HG02943 (cell line): ENCODE results near the gene DYNLL1.
"Not testable (repeated sequence)": the region's sequence is repeated elsewhere in the genome, so short reads cannot be mapped to it uniquely, and the experiment has no call there.

Experiments used
- ATAC-seq: cut with Tn5 transposase; IDR thresholded peaks from one replicate; pipeline ENCODE4 v1.9.1; 2021; ENCODE audit warnings: mild to moderate bottlenecking, low read depth, moderate library complexity; ENCODE audit not compliant: unreplicated experiment

DYNLL1 gene

DNA sequence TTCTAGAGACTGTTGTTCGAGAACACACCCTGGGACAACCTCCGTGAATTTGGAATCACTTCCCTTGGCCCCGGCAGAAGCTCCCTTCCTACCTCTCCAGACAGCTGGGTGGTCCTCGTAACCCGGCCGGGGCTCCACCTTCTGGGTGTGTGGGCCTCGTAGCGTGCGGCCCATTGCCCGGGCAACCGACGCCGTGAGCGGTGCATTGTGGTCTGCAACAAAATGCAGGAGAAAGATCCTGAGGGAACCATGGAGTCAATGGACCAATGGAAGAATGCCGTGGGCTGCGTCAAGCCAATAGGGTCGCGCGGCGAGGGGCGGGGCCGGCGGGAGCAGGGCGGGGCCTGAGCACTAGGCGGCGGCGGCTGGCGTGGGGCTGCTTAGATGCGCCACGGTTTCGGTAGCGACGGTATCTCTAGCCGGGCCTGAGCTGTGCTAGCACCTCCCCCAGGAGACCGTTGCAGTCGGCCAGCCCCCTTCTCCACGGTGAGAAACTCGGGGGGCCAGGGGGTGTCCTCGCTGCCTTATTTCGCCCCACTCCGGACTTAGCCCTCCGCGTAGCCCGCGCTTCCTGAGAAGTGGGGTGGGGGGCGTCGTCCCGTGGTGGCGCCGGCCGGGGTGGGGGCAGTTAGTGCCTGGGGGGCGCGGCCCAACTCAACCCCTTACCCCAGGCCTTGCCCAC, at the start of gene DYNLL1:
Gene DYNLL1, plus strand, starts transcription at position 383 of the 682 bp plus-strand sequence. CDS start 309 bp downstream, outside the sequence.
- ATAC-seq, result peak; percentile 86

GRCh38 chr12:120446844-120447178, 49.1 kb upstream of the DYNLL1 start:
- ATAC-seq, result peak; percentile 8

DNA sequence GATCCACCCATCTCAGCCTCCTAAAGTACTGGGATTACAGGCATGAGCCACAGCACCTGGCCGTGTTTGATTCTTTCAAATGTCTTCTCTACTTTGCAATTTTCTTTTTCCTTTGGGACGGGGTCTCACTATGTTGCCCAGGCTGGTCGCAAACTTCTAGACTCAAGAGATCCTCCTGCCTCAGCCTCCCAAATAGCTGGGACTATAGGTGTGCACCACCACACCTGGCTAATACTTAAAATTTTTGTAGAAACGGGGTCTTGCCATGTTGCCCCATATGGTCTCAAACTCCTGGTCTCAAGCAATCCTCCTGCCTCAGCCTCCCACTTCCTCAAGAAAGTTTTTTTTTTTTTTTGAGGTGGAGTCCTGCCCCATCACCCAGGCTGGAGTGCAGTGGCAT, 47.9 kb upstream of the DYNLL1 start:
- no peak for ATAC-seq

- ATAC-seq, result not testable (repeated sequence)
Observed at GRCh38 chr12:120452524-120452923, 43.4 kb upstream of the DYNLL1 start.

- ATAC-seq, result no peak
Observed at GRCh38 chr12:120453060-120453750, 42.7 kb upstream of the DYNLL1 start.

- ATAC-seq, result no peak
Observed at GRCh38 chr12:120453977-120454376, 41.9 kb upstream of the DYNLL1 start.

DNA sequence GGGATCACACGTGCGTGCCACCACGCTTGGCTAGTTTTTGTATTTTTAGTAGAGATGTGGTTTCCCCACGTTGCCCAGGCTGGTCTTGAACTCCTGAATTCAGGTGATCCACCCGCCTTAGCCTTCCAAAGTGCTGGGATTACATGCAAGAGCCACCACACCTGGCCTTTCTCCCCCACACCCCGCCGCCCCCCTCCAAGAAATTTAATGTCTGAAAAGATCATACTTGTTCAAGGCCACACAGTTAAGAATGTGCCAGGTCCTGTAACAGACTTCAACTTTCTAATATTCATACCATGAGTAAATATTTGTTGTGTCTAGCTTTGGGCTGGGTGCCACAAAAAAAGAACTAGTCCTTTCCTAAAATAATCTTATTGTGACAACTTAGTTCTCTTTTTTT, 40.6 kb upstream of the DYNLL1 start:
- ATAC-seq, result no peak

DNA sequence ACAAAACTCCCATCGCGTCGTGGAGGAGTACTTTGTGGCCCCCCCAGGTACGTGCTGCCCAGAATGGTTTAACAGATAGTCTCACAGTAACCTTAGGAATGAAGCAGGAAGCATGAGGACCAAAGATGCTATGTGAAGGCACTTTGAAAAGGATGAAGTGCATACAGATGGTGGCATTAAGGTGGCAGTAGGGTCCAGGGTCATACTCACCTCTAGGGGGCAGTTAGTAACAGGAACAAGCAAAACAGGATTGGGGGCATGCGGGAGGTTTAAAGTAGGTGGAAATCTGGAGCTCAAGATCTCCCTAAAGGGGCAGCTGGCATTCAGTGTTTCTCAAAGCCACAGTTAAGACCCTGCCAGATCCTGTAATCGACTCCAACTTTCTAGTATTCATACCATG, 38.8 kb upstream of the DYNLL1 start:
- ATAC-seq, result no peak

GRCh38 chr12:120460157-120460556, 35.8 kb upstream of the DYNLL1 start:
- ATAC-seq, result no peak

GRCh38 chr12:120462099-120462640, 33.7 kb upstream of the DYNLL1 start:
- ATAC-seq, result no peak

DNA sequence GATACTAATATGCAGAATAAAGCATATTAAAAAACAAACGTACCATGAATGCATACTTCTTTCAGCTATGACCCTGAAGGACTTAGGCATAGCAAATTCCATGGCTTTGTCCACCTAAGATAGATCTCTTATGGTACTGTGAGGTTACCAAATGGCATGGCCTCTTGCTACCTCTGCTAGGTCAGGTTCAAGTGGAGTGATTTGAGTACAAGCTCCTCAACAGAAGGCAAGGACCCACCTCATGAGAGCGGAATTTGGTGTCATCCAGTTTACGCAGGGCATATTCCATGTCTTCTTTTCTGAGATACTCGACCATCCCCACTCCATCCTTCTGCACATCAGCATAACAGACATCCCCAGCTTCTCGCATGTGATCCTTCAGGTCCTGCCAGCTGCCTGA, 32.2 kb upstream of the DYNLL1 start:
- ATAC-seq, result no peak

DNA sequence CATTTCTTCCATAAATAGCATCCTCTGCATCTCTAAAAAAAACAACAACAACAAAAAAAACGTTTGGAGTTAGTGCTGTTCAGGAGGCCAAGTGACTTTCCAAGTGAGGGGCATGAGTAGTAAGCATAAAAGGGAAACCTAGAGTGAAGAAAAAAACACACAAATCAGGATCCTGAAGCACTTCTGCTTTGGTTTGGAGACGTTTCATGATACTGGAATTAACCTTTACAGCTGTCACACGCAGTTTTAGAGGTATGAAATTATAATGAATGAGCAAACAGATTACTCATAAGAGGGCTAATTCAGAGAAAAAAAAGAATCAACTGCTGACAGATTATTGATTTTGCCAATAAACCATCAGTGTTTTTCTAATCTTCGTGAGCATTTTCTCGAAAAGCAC, 30.2 kb upstream of the DYNLL1 start:
- no peak for ATAC-seq

DNA sequence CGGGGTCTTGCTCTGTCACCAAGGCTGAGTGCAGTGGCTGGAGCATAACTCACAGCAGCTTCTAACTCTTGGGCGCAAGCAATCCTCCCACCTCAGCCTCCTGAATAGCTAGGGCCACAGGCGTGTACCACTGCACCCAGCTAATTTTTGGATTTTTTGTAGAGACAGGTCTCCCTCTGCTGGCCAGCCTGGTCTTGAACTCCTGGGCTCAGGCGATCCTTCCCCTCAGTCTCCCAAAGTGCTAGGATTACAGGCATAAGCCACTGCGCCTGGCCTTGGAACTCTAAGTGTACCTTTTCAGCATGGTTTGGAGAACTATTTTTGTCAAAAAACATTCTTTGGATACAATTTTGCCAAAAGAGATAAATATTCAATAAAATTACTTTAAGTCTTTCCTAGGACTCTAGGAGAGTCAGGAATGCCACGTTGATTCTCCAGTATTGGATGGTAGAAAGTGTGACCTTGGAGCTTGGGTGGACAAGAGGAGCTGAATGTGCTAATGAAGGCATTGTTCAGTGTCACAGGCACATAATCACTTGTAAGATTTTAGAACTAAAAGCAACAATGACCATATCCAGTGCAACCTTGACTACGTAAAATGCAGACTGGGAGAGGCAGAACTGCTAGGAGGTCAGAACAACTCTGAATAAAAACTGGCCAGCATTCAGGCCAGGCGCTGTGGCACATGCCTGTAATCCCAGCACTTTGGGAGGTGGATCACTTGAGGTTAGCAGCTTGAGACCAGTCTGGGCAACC, 29.2 kb upstream of the DYNLL1 start:
- no peak for ATAC-seq

DNA sequence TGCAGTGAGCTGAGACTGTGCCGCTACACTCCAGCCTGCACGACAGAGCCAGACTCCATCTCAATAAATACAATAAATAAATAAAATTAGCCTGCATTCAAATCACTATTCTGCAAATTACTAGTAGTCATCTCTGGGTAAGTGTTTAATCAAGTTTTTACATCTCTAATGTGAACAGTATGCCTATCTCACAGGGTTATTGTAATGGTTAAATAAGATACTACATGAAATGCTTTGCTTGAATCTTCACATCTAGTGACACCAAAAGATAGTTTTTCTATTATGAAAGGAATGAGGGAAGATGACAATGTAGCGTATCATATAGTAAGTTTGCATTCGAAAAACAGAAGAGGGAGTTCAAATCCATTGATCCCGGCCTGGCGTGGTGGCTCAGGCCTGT, 28.5 kb upstream of the DYNLL1 start:
- no peak for ATAC-seq

- peak; percentile 6 for ATAC-seq
Observed at GRCh38 chr12:120468325-120468820, 27.5 kb upstream of the DYNLL1 start.

GRCh38 chr12:120468821-120469449, 27.0 kb upstream of the DYNLL1 start:
- ATAC-seq, result peak; percentile 37

DNA sequence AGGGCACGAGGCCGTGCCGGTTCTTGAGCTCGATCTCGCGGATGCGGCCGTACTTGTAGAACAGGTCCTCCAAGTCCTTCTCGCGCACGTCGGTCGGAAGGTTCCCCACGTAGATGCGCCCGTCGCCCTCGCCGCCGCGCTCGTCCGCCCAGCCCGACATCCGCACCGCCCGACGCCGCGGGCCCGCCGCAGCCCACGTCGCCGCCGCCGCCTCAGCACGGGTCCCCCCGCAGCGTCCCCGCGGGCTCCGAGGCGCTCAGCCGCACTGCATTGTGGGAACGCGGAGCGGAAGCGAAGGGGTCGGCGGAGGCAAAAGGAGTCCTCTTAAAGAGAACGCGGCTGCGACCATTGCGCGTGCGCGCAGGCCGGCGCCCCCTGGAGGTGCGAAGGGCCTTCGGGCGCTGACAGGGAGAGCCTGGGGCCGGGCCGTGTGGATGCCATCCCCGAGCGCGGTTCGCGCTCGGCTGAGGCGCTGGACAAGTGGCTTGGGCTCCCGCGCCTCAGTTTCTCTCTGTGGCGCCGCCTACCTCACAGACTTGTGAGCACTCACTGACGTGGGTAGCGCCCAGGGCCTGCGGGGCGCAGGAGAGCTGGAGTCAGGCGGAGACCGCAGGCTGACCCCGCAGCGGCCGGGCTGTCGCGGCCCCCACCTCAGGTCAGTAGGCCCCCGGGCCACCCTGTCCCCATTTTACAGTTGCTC, 26.3 kb upstream of the DYNLL1 start, which contains the start of gene SRSF9:
Gene SRSF9, minus strand, starts transcription at position 299 of the 700 bp plus-strand sequence. Its CDS starts 139 bp downstream, at position 160.
- ATAC-seq, result peak; percentile 85

DNA sequence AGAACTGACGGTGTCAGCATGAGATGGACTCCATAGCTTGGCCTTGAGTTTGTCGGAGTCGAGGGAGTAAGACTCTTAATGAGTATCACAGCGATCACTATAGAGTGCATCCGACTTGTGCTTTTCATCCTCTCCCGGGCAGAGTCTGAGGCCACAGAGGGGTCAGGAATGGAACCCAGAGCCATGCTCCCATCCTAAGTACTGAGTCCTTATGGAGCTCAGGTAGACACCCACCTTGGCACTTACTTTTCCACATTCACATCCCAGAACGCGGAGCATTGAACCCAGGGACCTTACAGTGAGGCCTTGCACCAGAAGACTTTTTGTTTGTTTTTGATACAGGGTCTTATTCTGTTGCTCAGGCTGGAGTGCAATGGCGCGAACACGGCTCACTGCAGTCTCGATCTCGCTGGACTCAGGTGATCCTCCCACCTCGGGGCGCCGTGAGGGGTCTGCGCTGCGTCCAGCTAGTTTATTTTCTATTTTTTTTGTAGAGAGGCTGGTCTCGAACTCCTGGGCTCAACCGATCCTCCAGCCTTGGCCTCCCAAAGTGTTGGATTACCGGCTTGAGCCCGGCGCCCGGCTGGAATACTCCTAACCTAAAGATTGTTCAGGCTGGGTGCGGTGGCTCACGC, 25.6 kb upstream of the DYNLL1 start:
- ATAC-seq, result no peak

DNA sequence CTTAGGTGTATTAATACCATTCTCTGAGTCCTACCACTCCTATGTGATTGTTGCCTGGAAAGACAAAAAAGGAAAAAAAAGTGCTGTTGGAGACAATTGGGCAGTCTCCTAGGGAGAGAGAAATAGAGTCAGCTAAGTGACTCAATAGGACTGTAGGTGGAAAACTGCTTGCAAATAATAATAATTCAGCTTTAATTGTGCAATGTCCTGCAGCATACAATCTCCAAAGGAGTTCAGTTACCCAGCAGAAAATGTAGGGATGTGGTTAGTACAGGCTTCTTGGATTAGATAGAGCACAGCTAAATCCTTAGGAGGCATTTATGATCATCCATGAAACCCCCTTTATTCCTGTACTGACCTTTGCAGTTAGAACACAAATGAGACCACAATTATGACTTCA, 23.4 kb upstream of the DYNLL1 start:
- ATAC-seq, result no peak
